Keratinocyte (primary cell): ENCODE data around the gene BCAP31.

Experiments
- CTCF ChIP-seq, 3 experiments: IDR thresholded peaks in 1 of 3; conservative IDR thresholded peaks in 1 of 3; optimal IDR thresholded peaks in 1 of 3; 2 replicates in 2 of 3; 3 replicates in 1 of 3; pipeline versions ENCODE3 to v1.5.1; 2011; ENCODE audit warnings: low read length in 3 of 3, mild to moderate bottlenecking in 3 of 3, moderate library complexity in 2 of 3, control low read depth in 1 of 3, inconsistent platforms in 1 of 3; ENCODE audit not compliant: insufficient read depth in 2 of 3; ENCODE audit errors: extremely low read depth in 1 of 3
- EZH2 ChIP-seq: IDR thresholded peaks from one replicate; pipeline ENCODE4 v1.6.1; 2012; ENCODE audit warnings: inconsistent platforms, mild to moderate bottlenecking, low read length, moderate library complexity

GRCh38 chrX:153667281-153667955, 56.8 kb downstream of the BCAP31 start:
- TF ChIP-seq CTCF (optimal IDR thresholded peaks at IDR 0.05 in 1 of 3, IDR thresholded peaks at IDR 0.05 in 1 of 3, conservative IDR thresholded peaks at IDR 0.05 in 1 of 3; ENCODE audit: extremely low read depth in 1 of 3, insufficient read depth in 2 of 3, low read length in 3 of 3) (no peak), EZH2 (no peak)
